GM12865 (cell line): Measurements from ENCODE around the gene GPR35.

ENCODE experiments used
- DNase-seq: peaks from one replicate; pipeline ENCODE4 v3.0.0; 2010; ENCODE audit warnings: low read depth
- H3K4me3 ChIP-seq: 2 replicates; pipeline ENCODE4 v1.5.1; 2011; ENCODE audit warnings: mild to moderate bottlenecking, low read depth, low read length, control low read depth
- CTCF ChIP-seq: IDR thresholded peaks from 2 replicates; pipeline ENCODE4 v1.5.1; 2011; ENCODE audit warnings: low read length, control low read depth, low read depth, inconsistent platforms; ENCODE audit not compliant: insufficient read depth; ENCODE audit errors: missing control alignments

Gene GPR35

GRCh38 chr2:240629619-240629967 lies 4.3 kb downstream of the GPR35 start:
- no peak for TF ChIP-seq CTCF
- no peak overlapping the region for H3K4me3 ChIP-seq
- no peak for DNase-seq

- no peak for TF ChIP-seq CTCF
- no peak for DNase-seq
These were observed 4.9 kb downstream of the GPR35 start for GRCh38 chr2:240629968-240630770.

GRCh38 chr2:240630771-240631547 lies 5.7 kb downstream of the GPR35 start:
- DNase-seq, result no peak
- no peak for TF ChIP-seq CTCF
- H3K4me3 ChIP-seq, result no peak overlapping the region

More at GRCh38 chr2:240629968-240630770, 4.9 kb downstream of the GPR35 start:
- H3K4me3 ChIP-seq, result no peak overlapping the region

GRCh38 chr2:240631548-240632305 lies 6.4 kb downstream of the GPR35 start:
- DNase-seq, result no peak
- no peak overlapping the region for H3K4me3 ChIP-seq
- no peak for TF ChIP-seq CTCF

- no peak for DNase-seq
- H3K4me3 ChIP-seq, result no peak overlapping the region
- no peak for TF ChIP-seq CTCF
These were observed 7.0 kb downstream of the GPR35 start for GRCh38 chr2:240632306-240632721.

GRCh38 chr2:240635121-240635997 lies 10.1 kb downstream of the GPR35 start:
- H3K4me3 ChIP-seq, result no peak overlapping the region
- TF ChIP-seq CTCF, result no peak
- no peak for DNase-seq
